Caco-2 (cell line): ENCODE results near the gene LMAN1L. TPM values are rescaled to one million over a fixed set of nuclear protein-coding genes. Genes with fewer than 3 reads are reported as not detected.

Source experiments
- BruUV-seq: library from RNA; stranded (reverse); fragments of 400-500 nt; replicated peaks from 2 replicates; lab custom pipeline; 2021; lab: Mats Ljungman, UMichigan
- CTCF ChIA-PET: fragments of 300-600 bp; sonication (Branson Sonifier 250); formaldehyde crosslinking; loops from one replicate; lab custom pipeline; 2022; ENCODE audit warnings: antibody characterized with exemption; lab: Charles Lee
- POLR2A ChIA-PET: fragments of 300-600 bp; sonication (Branson Sonifier 250); formaldehyde crosslinking; loops from one replicate; lab custom pipeline; 2022; ENCODE audit warnings: antibody characterized with exemption; lab: Charles Lee
- DNase-seq, 2 experiments: peaks; one replicate each; pipeline versions ENCODE4 v3.0.0 to v3.0.0-alpha.2; 2020 to 2022
- H3K27me3 ChIP-seq: replicated peaks from 2 replicates; pipeline ENCODE4 v1.6.0; 2011; ENCODE audit warnings: low read length; ENCODE audit not compliant: control insufficient read depth, insufficient read depth
- H3K36me3 ChIP-seq: 2 replicates; pipeline ENCODE4 v1.5.1; 2011; ENCODE audit warnings: low read length; ENCODE audit not compliant: control insufficient read depth, insufficient read depth
- H3K4me1 ChIP-seq: fragments of 250-450 bp; sonication (Bioruptor Pico); 2 replicates; pipeline ENCODE4 v1.5.1; 2020; ENCODE audit warnings: mild to moderate bottlenecking
- H3K4me3 ChIP-seq: 2 replicates; pipeline ENCODE4 v1.5.1; 2011; ENCODE audit warnings: low read depth, mild to moderate bottlenecking, control low read depth, low read length
- H3K9me3 ChIP-seq: fragments of 250-450 bp; sonication (Bioruptor Pico); 2 replicates; pipeline ENCODE4 v1.5.1; 2020; ENCODE audit warnings: mild to moderate bottlenecking, moderate library complexity
- H3K27ac Mint-ChIP-seq: one replicate; pipeline ENCODE4 v1.8.0; 2022; ENCODE audit warnings: mixed read lengths; ENCODE audit not compliant: unreplicated experiment
- H3K27me3 Mint-ChIP-seq: one replicate; pipeline ENCODE4 v1.8.0; 2022; ENCODE audit warnings: mixed read lengths; ENCODE audit not compliant: insufficient read depth, unreplicated experiment
- H3K36me3 Mint-ChIP-seq: one replicate; pipeline ENCODE4 v1.8.0; 2022; ENCODE audit warnings: mild to moderate bottlenecking, mixed read lengths; ENCODE audit not compliant: insufficient read depth, unreplicated experiment
- H3K4me1 Mint-ChIP-seq: one replicate; pipeline ENCODE4 v1.8.0; 2022; ENCODE audit warnings: low read depth, mixed read lengths; ENCODE audit not compliant: unreplicated experiment
- H3K4me3 Mint-ChIP-seq: one replicate; pipeline ENCODE4 v1.8.0; 2022; ENCODE audit warnings: mild to moderate bottlenecking, moderate library complexity, mixed read lengths; ENCODE audit not compliant: unreplicated experiment
- H3K9me3 Mint-ChIP-seq: one replicate; pipeline ENCODE4 v1.8.0; 2022; ENCODE audit warnings: mixed read lengths; ENCODE audit not compliant: unreplicated experiment
- intact Hi-C: fragments of 100-400 bp; cut with micrococcal nuclease; formaldehyde crosslinking; loops from one replicate; pipeline ENCODE4 v1.10.0; 2022; ENCODE audit not compliant: unreplicated experiment
- total RNA-seq: library from RNA; stranded (reverse); gene quantifications from 2 replicates; pipeline ENCODE4 v1.2.3, GENCODE V29; 2022
- TF ChIP-seq, protein P1 (sequence below), 2 experiments: fragments of 200-600 bp in 1 of 2; IDR thresholded peaks; 1 replicate in 1 of 2; 2 replicates in 1 of 2; pipeline versions ENCODE4 v1.5.1 to v1.8.0; 2011 to 2022; ENCODE audit warnings: antibody characterized with exemption in 1 of 2, control low read depth in 1 of 2, inconsistent platforms in 1 of 2, low read depth in 1 of 2, low read length in 1 of 2, mild to moderate bottlenecking in 1 of 2, moderate library complexity in 1 of 2; ENCODE audit not compliant: insufficient read depth in 1 of 2, severe bottlenecking in 1 of 2, unreplicated experiment in 1 of 2

Gene LMAN1L
- total RNA-seq, 1 experiment from 2014 or later: not detected

- no peak overlapping the region for H3K4me3 Mint-ChIP-seq
- Histone ChIP-seq H3K9me3 (no peaks in the 10 kb centered on the region), H3K36me3 (no peaks in the 10 kb centered on the region), H3K4me1 (no peaks in the 10 kb centered on the region), H3K4me3 (no peak overlapping the region), H3K27me3 (no peaks in the 10 kb centered on the region)
- intact Hi-C loops: no loop called here
- peaks cover 6% of the 10 kb centered on the region for H3K36me3 Mint-ChIP-seq
- no peaks in the 10 kb centered on the region for H3K4me1 Mint-ChIP-seq
- no peak for DNase-seq
- no peaks in the 10 kb centered on the region for H3K27me3 Mint-ChIP-seq
- CTCF ChIA-PET: interaction anchor here (0.6 kb wide), 1 partner anchor 20 kb away, joined by 3 read pairs; no protein-coding TSS in a partner anchor
- BruUV-seq: no TSS peak
- no peak overlapping the region for H3K27ac Mint-ChIP-seq
- TF ChIP-seq, protein P1, sequence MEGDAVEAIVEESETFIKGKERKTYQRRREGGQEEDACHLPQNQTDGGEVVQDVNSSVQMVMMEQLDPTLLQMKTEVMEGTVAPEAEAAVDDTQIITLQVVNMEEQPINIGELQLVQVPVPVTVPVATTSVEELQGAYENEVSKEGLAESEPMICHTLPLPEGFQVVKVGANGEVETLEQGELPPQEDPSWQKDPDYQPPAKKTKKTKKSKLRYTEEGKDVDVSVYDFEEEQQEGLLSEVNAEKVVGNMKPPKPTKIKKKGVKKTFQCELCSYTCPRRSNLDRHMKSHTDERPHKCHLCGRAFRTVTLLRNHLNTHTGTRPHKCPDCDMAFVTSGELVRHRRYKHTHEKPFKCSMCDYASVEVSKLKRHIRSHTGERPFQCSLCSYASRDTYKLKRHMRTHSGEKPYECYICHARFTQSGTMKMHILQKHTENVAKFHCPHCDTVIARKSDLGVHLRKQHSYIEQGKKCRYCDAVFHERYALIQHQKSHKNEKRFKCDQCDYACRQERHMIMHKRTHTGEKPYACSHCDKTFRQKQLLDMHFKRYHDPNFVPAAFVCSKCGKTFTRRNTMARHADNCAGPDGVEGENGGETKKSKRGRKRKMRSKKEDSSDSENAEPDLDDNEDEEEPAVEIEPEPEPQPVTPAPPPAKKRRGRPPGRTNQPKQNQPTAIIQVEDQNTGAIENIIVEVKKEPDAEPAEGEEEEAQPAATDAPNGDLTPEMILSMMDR (IDR thresholded peaks at IDR 0.05; ENCODE audit: insufficient read depth in 1 of 2, low read depth in 1 of 2, low read length in 1 of 2, severe bottlenecking in 1 of 2, unreplicated experiment in 1 of 2): no peak
- no peaks in the 10 kb centered on the region for H3K9me3 Mint-ChIP-seq
- POLR2A ChIA-PET: no interaction called here
These were observed 24.2 kb downstream of the LMAN1L start for GRCh38 chr15:74836846-74837245.

DNA sequence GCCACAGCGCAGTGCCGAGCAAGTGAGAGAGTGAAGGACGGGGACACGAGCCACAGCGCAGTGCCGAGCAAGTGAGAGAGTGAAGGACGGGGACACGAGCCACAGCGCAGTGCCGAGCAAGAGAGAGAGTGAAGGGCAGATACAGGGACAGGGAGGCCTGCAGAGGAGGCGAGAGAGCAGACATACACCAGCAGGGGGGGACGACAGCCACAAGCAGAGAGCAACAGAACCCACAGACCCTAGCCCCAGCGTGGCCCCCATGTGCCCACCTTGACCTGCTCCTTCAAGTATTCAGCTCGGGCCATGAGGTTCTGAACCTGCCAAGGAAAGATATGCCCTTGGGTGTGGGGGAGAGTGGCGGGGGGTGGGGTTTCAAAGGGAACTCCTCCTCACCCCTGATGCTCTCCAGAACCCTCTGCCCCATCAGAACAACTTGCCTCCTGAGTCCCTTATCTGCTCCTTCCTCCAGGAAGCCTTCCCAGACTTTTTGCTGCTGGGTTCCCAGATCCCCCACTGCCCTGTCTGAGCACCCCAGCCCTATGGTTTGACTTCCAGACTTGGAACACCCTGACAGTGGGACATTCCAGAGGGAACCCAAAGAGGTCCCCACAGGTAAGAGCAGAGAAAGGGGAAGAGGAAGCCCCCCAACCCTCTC is 25.0 kb downstream of the LMAN1L start:
- Histone ChIP-seq H3K36me3 (no peaks in the 10 kb centered on the region), H3K4me1 (0 out of 2 replicates have a peak, but pooled peaks cover 3% of the 10 kb centered on the region), H3K27me3 (no peaks in the 10 kb centered on the region), H3K4me3 (no peak overlapping the region), H3K9me3 (no peaks in the 10 kb centered on the region)
- no peak for DNase-seq
- no peak overlapping the region for H3K27ac Mint-ChIP-seq
- peaks cover 11% of the 10 kb centered on the region for H3K36me3 Mint-ChIP-seq
- CTCF ChIA-PET: no interaction called here
- TF ChIP-seq, protein P1 (IDR thresholded peaks at IDR 0.05; ENCODE audit: insufficient read depth in 1 of 2, low read depth in 1 of 2, low read length in 1 of 2, severe bottlenecking in 1 of 2, unreplicated experiment in 1 of 2): no peak
- no peaks in the 10 kb centered on the region for H3K4me1 Mint-ChIP-seq
- H3K4me3 Mint-ChIP-seq: no peak overlapping the region
- intact Hi-C loops: no loop called here
- no peaks in the 10 kb centered on the region for H3K27me3 Mint-ChIP-seq
- H3K9me3 Mint-ChIP-seq: no peaks in the 10 kb centered on the region
- BruUV-seq: no TSS peak
- POLR2A ChIA-PET: no interaction called here

DNA sequence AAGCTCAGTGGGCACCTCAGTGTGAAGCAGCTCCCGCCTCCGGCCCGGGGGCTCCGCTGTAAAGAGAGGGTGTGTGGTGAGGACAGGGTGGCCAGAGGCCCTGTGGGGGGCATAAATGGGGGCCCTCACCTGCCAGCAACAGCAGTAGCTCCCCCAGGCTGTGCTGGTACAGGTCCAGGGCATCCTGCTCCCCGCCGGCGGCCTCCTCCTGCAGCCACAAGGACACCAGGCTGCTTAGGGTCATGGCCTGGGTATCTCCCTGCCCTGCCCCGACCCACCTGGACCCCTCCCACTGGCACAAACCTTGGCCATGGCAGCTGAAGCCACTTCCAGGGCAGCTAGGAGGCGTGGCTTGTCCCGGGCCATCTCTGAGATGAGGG is 25.5 kb downstream of the LMAN1L start:
- TF ChIP-seq, protein P1 (IDR thresholded peaks at IDR 0.05; ENCODE audit: insufficient read depth in 1 of 2, low read depth in 1 of 2, low read length in 1 of 2, severe bottlenecking in 1 of 2, unreplicated experiment in 1 of 2): no peak
- Histone ChIP-seq H3K9me3 (no peaks in the 10 kb centered on the region), H3K36me3 (no peaks in the 10 kb centered on the region), H3K4me1 (0 out of 2 replicates have a peak, but pooled peaks cover 3% of the 10 kb centered on the region), H3K4me3 (no peak overlapping the region), H3K27me3 (no peaks in the 10 kb centered on the region)
- H3K36me3 Mint-ChIP-seq: peaks cover 16% of the 10 kb centered on the region
- H3K4me1 Mint-ChIP-seq: no peaks in the 10 kb centered on the region
- no TSS peak for BruUV-seq
- H3K27ac Mint-ChIP-seq: no peak overlapping the region
- intact Hi-C loops: no loop called here
- ChIA-PET CTCF (no interaction called here), POLR2A (interaction anchor here (0.6 kb wide), 1 partner anchor 24 kb away, joined by 6 read pairs; no protein-coding TSS in a partner anchor)
- no peaks in the 10 kb centered on the region for H3K9me3 Mint-ChIP-seq
- H3K4me3 Mint-ChIP-seq: no peak overlapping the region
- no peak for DNase-seq
- no peaks in the 10 kb centered on the region for H3K27me3 Mint-ChIP-seq
